ENCODE measurements around the gene RPL39L.

- TF ChIP-seq BHLHE40 (IDR thresholded peaks at IDR 0.05; ENCODE audit: borderline replicate concordance) (no peak), SP1 (IDR thresholded peaks at IDR 0.05) (no peak), FOXM1 (IDR thresholded peaks at IDR 0.05; ENCODE audit: borderline replicate concordance) (no peak), SUZ12 (IDR thresholded peaks at IDR 0.05) (no peak), FOXA1 (IDR thresholded peaks at IDR 0.05) (no peak), ARNT (IDR thresholded peaks at IDR 0.05) (no peak), HDGF (IDR thresholded peaks at IDR 0.05; ENCODE audit: borderline replicate concordance) (no peak), L3MBTL2 (conservative IDR thresholded peaks at IDR 0.05) (no peak), FOXK2 (IDR thresholded peaks at IDR 0.05) (no peak), NFRKB (IDR thresholded peaks at IDR 0.05) (no peak), TARDBP (IDR thresholded peaks at IDR 0.05) (no peak), ELF4 (IDR thresholded peaks at IDR 0.05) (no peak)
Measured at GRCh38 chr3:187136936-187137335, 2.4 kb downstream of the RPL39L start.

Data from HEK293T (cell line).